IMR-90 (cell line): ENCODE results near the gene SEBOX.

Experiments used
- CEBPB ChIP-seq: IDR thresholded peaks from 2 replicates; pipeline ENCODE4 v1.6.1; 2012; ENCODE audit warnings: low read depth, low read length, improper control_type of control experiment
- CTCF ChIP-seq: conservative IDR thresholded peaks from 2 replicates; pipeline ENCODE4 v1.5.1; 2012; ENCODE audit warnings: mild to moderate bottlenecking, low read depth, low read length, improper control_type of control experiment
- NFE2L2 ChIP-seq: fragments of 150-350 bp; IDR thresholded peaks from 2 replicates; pipeline ENCODE4 v1.6.1; 2016; ENCODE audit warnings: low read depth, mild to moderate bottlenecking, low read length
- POLR2A ChIP-seq: IDR thresholded peaks from 2 replicates; pipeline ENCODE4 v1.6.1; 2012; ENCODE audit warnings: mild to moderate bottlenecking, low read depth, low read length
- RAD21 ChIP-seq: IDR thresholded peaks from 2 replicates; pipeline ENCODE4 v1.6.1; 2012; ENCODE audit warnings: low read length, improper control_type of control experiment
- RCOR1 ChIP-seq: IDR thresholded peaks from 2 replicates; pipeline ENCODE4 v1.6.1; 2012; ENCODE audit warnings: mild to moderate bottlenecking, low read length, improper control_type of control experiment; ENCODE audit not compliant: insufficient replicate concordance
- USF2 ChIP-seq: fragments of 150-350 bp; IDR thresholded peaks from 2 replicates; pipeline ENCODE4 v1.6.1; 2017; ENCODE audit warnings: mild to moderate bottlenecking, antibody characterized with exemption, low read length, low read depth

- no peak for TF ChIP-seq POLR2A
- no peak for TF ChIP-seq CTCF
- no peak for TF ChIP-seq CEBPB
- TF ChIP-seq USF2 = no peak
- TF ChIP-seq RAD21 = no peak
- no peak for TF ChIP-seq RCOR1
- TF ChIP-seq NFE2L2 = no peak
Observed at GRCh38 chr17:28407130-28407973, 42.4 kb upstream of the SEBOX start.
